ENCODE results near the gene IFT122. TPM values are rescaled to one million over a fixed set of nuclear protein-coding genes. Genes with fewer than 3 reads are reported as not detected.
A peak's percentile ranks its signal among the peaks of the same experiment; 100 is the strongest.

Gene IFT122
- total RNA-seq, 4 donors from 2014 or later: 9.5 to 47.6 (median 24.5) TPM

GRCh38 chr3:129418041-129418973 is 21.7 kb upstream of the IFT122 start:
- H3K27ac ChIP-seq: no peak overlapping the region
- no peak overlapping the region for H3K4me3 ChIP-seq
- H3K36me3 ChIP-seq: no peaks in the 10 kb centered on the region
- TF ChIP-seq EP300 (IDR thresholded peaks at IDR 0.05): no peak
- TF ChIP-seq POLR2A (IDR thresholded peaks at IDR 0.05): no peak
- no peak for TF ChIP-seq POLR2AphosphoS5 (IDR thresholded peaks at IDR 0.05)
- no peak for TF ChIP-seq CTCF (IDR thresholded peaks at IDR 0.05)
- no peaks in the 10 kb centered on the region for H3K9me3 ChIP-seq
- no peaks in the 10 kb centered on the region for H3K27me3 ChIP-seq
- peak in 1 of 2 donors; percentile 69 for DNase-seq (ENCODE audit: low spot score in 2 of 2)
- H3K4me1 ChIP-seq: no peaks in the 10 kb centered on the region
- 87% methylated on average over 14 of the region's 14 CpGs for WGBS

GRCh38 chr3:129419476-129419875 is 20.5 kb upstream of the IFT122 start:
- Histone ChIP-seq H3K4me3 (no peak overlapping the region), H3K4me1 (no peaks in the 10 kb centered on the region), H3K9me3 (no peaks in the 10 kb centered on the region), H3K36me3 (no peaks in the 10 kb centered on the region), H3K27ac (no peak overlapping the region), H3K27me3 (no peaks in the 10 kb centered on the region)
- TF ChIP-seq POLR2A (IDR thresholded peaks at IDR 0.05) (no peak), POLR2AphosphoS5 (IDR thresholded peaks at IDR 0.05) (no peak), CTCF (IDR thresholded peaks at IDR 0.05) (no peak), EP300 (IDR thresholded peaks at IDR 0.05) (no peak)
- DNase-seq (ENCODE audit: low spot score in 2 of 2): peak in 1 of 2 donors; percentile 45
- 79% methylated on average over 4 of the region's 4 CpGs for WGBS

GRCh38 chr3:129421236-129421883 is 18.7 kb upstream of the IFT122 start:
- DNase-seq (ENCODE audit: low spot score in 2 of 2): peak in 1 of 2 donors; percentile 72
- Histone ChIP-seq H3K27ac (no peak overlapping the region), H3K4me1 (no peaks in the 10 kb centered on the region), H3K27me3 (no peaks in the 10 kb centered on the region), H3K4me3 (no peak overlapping the region), H3K36me3 (no peaks in the 10 kb centered on the region), H3K9me3 (no peaks in the 10 kb centered on the region)
- TF ChIP-seq POLR2A (IDR thresholded peaks at IDR 0.05): no peak
- TF ChIP-seq EP300 (IDR thresholded peaks at IDR 0.05): no peak
- no peak for TF ChIP-seq POLR2AphosphoS5 (IDR thresholded peaks at IDR 0.05)
- TF ChIP-seq CTCF (IDR thresholded peaks at IDR 0.05): no peak
- WGBS: 94% methylated on average over 12 of the region's 12 CpGs

- no peaks in the 10 kb centered on the region for H3K36me3 ChIP-seq
- 78% methylated on average over 6 of the region's 6 CpGs for WGBS
- H3K4me1 ChIP-seq: no peaks in the 10 kb centered on the region
- H3K9me3 ChIP-seq: no peaks in the 10 kb centered on the region
- TF ChIP-seq POLR2AphosphoS5 (IDR thresholded peaks at IDR 0.05) (no peak), EP300 (IDR thresholded peaks at IDR 0.05) (no peak)
- H3K27ac ChIP-seq: no peak overlapping the region
- peak in 1 of 2 donors; percentile 21 for DNase-seq (ENCODE audit: low spot score in 2 of 2)
- H3K4me3 ChIP-seq: no peak overlapping the region
- no peaks in the 10 kb centered on the region for H3K27me3 ChIP-seq
Measured at GRCh38 chr3:129421988-129422745, 17.9 kb upstream of the IFT122 start.

GRCh38 chr3:129422897-129423296 is 17.1 kb upstream of the IFT122 start:
- TF ChIP-seq EP300 (IDR thresholded peaks at IDR 0.05) (no peak), POLR2AphosphoS5 (IDR thresholded peaks at IDR 0.05) (no peak), CTCF (IDR thresholded peaks at IDR 0.05) (no peak), POLR2A (IDR thresholded peaks at IDR 0.05) (no peak)

More at GRCh38 chr3:129422897-129423296, 17.1 kb upstream of the IFT122 start:
- no peak for DNase-seq (ENCODE audit: low spot score in 2 of 2)
- Histone ChIP-seq H3K4me1 (peaks cover 5% of the 10 kb centered on the region), H3K27me3 (no peaks in the 10 kb centered on the region), H3K36me3 (no peaks in the 10 kb centered on the region), H3K27ac (no peak overlapping the region), H3K9me3 (no peaks in the 10 kb centered on the region), H3K4me3 (no peak overlapping the region)
- WGBS: 85% methylated on average over 1 of the region's 1 CpG
